GM06990 (cell line): ENCODE results near the gene CALR.
A peak's percentile ranks its signal among the peaks of the same experiment; 100 is the strongest.

Experiments used
- DNase-seq: peaks from one replicate; pipeline ENCODE4 v3.0.0-alpha.2; 2011; ENCODE audit not compliant: insufficient read length; ENCODE audit errors: extremely low read depth
- H3K27me3 ChIP-seq: replicated peaks from 2 replicates; pipeline ENCODE4 v1.6.0; 2011; ENCODE audit warnings: low read length; ENCODE audit not compliant: control insufficient read depth, insufficient read depth
- H3K36me3 ChIP-seq: 2 replicates; pipeline ENCODE4 v1.5.1; 2011; ENCODE audit warnings: low read length; ENCODE audit not compliant: control insufficient read depth, insufficient read depth
- H3K4me3 ChIP-seq: replicated peaks from 2 replicates; pipeline ENCODE4 v1.5.1; 2011; ENCODE audit warnings: low read depth, mild to moderate bottlenecking, control low read depth, low read length
- TF ChIP-seq, protein P1 (sequence below): IDR thresholded peaks from 2 replicates; pipeline ENCODE4 v1.5.1; 2011; ENCODE audit warnings: low read length, control low read depth, mild to moderate bottlenecking, inconsistent platforms; ENCODE audit not compliant: insufficient read depth, poor library complexity, severe bottlenecking

Gene CALR

GRCh38 chr19:12938779-12939601 is 581 bp downstream of the CALR start:
- TF ChIP-seq, protein P1, sequence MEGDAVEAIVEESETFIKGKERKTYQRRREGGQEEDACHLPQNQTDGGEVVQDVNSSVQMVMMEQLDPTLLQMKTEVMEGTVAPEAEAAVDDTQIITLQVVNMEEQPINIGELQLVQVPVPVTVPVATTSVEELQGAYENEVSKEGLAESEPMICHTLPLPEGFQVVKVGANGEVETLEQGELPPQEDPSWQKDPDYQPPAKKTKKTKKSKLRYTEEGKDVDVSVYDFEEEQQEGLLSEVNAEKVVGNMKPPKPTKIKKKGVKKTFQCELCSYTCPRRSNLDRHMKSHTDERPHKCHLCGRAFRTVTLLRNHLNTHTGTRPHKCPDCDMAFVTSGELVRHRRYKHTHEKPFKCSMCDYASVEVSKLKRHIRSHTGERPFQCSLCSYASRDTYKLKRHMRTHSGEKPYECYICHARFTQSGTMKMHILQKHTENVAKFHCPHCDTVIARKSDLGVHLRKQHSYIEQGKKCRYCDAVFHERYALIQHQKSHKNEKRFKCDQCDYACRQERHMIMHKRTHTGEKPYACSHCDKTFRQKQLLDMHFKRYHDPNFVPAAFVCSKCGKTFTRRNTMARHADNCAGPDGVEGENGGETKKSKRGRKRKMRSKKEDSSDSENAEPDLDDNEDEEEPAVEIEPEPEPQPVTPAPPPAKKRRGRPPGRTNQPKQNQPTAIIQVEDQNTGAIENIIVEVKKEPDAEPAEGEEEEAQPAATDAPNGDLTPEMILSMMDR, result peak; percentile 3
- Histone ChIP-seq H3K36me3 (peaks cover 34% of the 10 kb centered on the region), H3K4me3 (peak overlapping the region; percentile 99), H3K27me3 (no peaks in the 10 kb centered on the region)
- peak; percentile 50 for DNase-seq

DNA sequence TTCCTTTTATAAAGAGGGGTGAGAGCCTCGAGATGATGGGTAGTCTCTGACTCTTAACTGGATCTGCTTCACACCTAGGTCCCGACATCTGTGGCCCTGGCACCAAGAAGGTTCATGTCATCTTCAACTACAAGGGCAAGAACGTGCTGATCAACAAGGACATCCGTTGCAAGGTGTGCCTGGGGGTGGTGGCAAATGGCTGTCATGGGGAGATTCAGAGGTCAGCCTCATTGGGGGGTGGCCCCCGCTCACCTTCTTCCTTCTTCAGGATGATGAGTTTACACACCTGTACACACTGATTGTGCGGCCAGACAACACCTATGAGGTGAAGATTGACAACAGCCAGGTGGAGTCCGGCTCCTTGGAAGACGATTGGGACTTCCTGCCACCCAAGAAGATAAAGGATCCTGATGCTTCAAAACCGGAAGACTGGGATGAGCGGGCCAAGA is 1.6 kb downstream of the CALR start:
- no peak for DNase-seq
- Histone ChIP-seq H3K36me3 (peaks cover 34% of the 10 kb centered on the region), H3K27me3 (no peaks in the 10 kb centered on the region), H3K4me3 (peak overlapping the region; percentile 99)
- TF ChIP-seq, protein P1, result no peak

DNA sequence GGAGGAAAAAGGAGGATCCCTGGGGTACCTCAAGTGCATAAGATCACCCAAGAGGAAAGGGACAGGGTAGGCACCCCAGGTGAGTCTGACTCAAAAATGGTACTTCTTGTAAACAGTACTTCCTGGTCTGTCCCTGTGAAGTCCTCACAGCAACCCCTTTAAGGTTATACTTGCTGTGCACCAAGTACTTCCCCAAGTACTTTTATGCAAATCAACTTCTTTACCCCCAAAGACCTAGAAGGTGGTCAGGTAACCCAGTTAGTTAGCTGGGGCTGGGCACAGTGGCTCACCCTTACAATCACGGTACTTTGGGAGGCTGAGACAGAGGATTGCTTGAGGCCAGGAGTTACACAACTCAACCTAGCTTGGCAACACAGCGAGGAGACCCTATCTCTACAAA is 2.5 kb downstream of the CALR start:
- DNase-seq, result no peak
- TF ChIP-seq, protein P1, result no peak
- peak overlapping the region; percentile 99 for H3K4me3 ChIP-seq
- H3K27me3 ChIP-seq, result no peaks in the 10 kb centered on the region
- H3K36me3 ChIP-seq, result peaks cover 34% of the 10 kb centered on the region

DNA sequence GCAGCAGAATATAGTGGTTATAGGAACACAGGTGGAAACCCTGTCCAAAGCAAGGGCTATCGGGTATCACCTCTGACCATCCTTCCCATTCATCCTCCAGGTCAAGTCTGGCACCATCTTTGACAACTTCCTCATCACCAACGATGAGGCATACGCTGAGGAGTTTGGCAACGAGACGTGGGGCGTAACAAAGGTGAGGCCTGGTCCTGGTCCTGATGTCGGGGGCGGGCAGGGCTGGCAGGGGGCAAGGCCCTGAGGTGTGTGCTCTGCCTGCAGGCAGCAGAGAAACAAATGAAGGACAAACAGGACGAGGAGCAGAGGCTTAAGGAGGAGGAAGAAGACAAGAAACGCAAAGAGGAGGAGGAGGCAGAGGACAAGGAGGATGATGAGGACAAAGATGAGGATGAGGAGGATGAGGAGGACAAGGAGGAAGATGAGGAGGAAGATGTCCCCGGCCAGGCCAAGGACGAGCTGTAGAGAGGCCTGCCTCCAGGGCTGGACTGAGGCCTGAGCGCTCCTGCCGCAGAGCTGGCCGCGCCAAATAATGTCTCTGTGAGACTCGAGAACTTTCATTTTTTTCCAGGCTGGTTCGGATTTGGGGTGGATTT is 5.1 kb downstream of the CALR start:
- Histone ChIP-seq H3K4me3 (peak overlapping the region; percentile 45), H3K36me3 (peaks cover 45% of the 10 kb centered on the region), H3K27me3 (no peaks in the 10 kb centered on the region)
- DNase-seq, result no peak
- TF ChIP-seq, protein P1, result no peak

DNA sequence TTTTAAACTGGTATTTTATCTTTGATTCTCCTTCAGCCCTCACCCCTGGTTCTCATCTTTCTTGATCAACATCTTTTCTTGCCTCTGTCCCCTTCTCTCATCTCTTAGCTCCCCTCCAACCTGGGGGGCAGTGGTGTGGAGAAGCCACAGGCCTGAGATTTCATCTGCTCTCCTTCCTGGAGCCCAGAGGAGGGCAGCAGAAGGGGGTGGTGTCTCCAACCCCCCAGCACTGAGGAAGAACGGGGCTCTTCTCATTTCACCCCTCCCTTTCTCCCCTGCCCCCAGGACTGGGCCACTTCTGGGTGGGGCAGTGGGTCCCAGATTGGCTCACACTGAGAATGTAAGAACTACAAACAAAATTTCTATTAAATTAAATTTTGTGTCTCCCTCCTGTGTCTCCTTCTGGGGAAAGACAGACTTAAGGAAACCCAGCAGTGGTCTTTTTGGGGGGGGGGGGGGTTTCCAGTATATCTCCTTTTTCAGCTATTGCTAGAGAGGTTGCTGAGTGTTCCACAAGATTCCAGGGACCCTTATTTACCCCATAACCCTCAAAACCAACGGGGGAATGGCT is 5.8 kb downstream of the CALR start:
- Histone ChIP-seq H3K36me3 (peaks cover 50% of the 10 kb centered on the region), H3K4me3 (peak overlapping the region; percentile 33), H3K27me3 (no peaks in the 10 kb centered on the region)
- TF ChIP-seq, protein P1, result no peak
- no peak for DNase-seq
